Measurements from ENCODE around the gene CAMTA1.
"Not testable (repeated sequence)": the region's sequence is repeated elsewhere in the genome, so short reads cannot be mapped to it uniquely, and the experiment has no call there.

CAMTA1 gene

GRCh38 chr1:6785318-6785727, at the start of gene CAMTA1:
TSS of gene CAMTA1 (plus strand) at chr1:6785454. CDS start at chr1:6785531, 77 bp downstream.
- no peak for DNase-seq (ENCODE audit: low spot score)

DNA sequence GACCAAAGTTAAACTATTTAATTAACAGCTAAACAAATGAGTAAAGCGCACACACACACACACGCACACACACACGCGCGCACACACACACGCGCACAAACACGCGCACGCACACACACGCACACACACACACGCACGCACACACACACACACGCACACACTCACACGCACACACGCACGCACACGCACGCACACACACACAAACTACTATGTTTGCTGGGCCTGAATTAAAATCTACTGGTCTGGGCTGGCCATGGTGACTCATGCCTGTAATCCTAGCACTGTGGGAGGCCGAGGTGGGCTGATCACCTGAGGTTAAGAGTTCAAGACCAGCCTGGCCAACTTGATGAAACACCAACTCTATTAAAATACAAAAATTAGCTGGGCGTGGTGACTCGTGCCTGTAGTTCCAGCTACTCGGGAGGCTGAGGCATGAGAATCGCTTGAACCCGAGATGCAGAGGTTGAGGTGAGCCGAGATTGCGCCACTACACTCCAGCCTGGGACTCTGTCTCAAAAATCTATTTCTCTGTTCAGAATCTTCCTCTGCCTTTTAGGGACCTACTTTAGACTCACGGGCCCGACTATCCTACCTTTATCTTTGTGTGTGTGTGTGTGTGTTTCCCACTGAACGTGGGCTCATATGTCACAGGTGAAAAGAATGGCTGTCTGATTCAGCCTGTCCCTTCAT, 46.1 kb upstream of the CAMTA1 start:
- no peak for DNase-seq (ENCODE audit: low spot score)

GRCh38 chr1:6742676-6743188, 42.5 kb upstream of the CAMTA1 start:
- not testable (repeated sequence) for DNase-seq (ENCODE audit: low spot score)

DNA sequence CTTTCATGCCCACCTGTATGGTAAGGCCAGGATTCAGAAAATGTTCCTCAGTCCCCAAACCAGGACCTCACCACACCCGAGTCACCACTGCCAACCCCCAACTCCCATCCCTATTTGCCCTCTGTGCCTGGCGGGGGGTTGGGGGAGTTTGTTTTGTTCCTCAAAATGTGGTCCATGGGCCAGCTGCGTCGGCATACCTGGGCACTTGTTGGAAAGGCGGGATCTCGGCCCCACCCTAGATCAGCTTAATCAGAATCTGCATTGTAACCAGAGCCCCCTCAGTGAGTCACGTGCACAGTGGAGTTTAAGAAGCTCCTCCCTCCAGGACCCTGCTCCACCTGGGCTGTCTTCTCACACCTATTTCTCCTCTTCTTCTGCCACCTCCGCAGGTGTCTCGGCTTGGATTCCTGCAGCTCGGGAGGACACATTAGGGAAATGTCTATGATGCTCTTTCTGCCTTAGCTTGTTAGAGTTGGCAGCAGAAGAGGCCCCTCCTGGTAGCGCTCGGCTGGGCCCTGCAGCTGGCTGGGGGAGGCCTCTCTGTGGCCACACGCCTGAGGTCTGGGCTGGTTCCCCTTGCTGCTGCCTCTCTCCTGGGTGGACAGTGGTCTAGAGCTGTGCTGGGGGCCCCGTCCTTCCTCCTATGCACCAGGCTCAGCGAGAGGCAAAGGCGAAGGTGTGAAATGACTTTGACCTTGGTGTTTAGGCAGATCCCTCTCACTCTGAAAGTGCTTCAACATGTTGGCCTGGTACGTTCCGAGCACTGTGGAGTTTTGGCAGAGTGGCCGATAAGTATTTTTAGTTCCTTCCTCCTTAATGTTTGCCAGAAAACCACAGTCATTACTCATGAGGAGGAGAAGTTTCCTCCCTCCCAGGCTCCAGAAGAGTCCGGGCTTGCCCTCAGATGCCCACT, 41.8 kb upstream of the CAMTA1 start:
- no peak for DNase-seq (ENCODE audit: low spot score)

- DNase-seq (ENCODE audit: low spot score): no peak
These were observed 40.2 kb upstream of the CAMTA1 start for GRCh38 chr1:6745073-6745472.

- no peak for DNase-seq (ENCODE audit: low spot score)
These were observed 37.6 kb upstream of the CAMTA1 start for GRCh38 chr1:6747674-6748073.

DNA sequence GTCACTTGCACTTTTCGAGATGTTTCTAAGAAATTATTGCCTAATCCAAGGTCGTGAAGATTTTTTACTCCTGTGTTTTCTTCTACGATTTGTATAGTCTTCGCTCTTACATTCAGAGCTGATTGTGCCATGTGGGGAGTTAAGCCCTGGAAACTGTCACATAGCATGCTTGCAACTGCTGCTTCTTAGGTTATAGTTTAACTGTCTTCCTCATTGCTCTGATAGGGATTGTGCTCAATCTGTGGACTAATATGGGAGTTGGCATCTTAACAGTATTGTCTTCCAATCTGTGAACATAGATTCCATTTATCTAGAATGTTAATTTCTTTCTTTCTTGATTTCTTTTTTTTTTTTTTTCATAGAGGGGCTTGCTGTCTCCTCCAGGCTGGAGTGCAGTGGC, 34.8 kb upstream of the CAMTA1 start:
- no peak for DNase-seq (ENCODE audit: low spot score)

DNA sequence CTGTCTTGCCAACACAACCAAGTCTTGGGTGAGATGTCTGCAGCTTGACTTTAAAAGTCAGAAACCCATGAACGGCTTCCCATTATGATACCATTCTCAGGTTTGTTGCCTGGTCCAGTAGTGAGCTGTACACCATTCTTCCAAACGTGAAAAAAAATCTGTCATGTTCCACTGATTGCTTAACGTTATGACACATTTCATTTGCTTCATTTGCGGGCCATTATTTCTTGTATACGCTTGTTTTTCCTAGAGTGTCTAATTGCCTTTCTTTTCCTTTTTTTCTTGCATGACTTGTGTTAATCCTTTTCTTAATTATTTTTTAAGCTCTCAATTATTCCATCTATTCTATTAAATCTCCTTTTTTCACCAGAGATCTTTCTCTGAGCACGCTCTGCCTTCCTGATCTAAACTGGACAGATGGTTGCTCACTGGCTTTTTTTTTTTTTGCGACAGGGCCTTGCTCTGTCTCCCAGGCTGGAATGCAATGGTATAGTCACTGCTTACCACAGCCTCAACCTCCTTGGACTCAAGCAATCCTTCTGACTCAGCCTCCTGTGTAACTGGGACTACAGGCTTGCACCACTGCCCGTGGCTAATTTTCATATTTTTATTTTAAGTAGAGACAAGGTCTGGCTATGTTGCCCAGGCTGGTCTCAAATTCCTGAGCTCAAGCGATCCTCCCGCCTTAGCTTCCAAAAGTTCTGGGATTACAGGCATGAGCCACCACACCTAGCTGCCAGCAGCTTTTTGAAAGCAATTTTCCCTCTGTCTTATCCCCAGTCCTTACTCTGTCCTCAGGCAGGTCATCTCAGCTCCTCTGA, 31.7 kb upstream of the CAMTA1 start:
- DNase-seq (ENCODE audit: low spot score): no peak

GRCh38 chr1:6756457-6756856, 28.8 kb upstream of the CAMTA1 start:
- DNase-seq (ENCODE audit: low spot score): no peak

DNA sequence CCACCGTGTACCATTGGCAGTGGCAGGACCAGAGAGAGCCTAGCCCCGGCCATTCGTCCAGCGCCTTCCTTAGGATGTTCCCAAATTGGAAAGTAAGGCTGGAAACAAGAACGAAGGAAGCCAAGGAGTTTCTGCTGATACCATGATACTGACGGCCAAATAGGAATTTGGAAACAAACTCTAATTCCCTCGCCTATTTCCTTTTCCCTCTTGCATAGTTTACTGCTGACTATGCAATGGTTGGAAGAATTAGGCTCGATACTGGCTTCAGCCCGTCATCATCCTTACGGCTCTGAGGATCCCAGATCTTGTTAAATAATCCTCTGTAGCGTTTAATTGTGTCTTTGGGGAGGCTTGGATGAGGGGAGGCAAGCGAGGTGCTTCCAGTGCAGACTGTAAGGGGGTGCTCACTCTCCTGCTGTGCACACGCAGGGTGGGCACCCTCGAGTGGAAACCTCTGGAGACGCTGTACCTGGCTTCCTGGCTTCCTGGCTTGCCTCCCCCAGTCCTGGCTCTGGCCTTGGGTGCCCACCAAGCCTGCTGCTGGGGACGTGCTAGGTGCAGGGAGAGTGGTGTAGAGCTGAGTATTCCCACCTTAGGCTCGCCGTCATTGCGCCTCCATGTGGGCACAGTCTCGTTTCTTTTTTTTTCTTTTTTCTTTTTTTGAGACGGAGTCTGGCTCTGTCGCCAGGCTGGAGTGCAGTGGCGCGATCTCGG, 27.4 kb upstream of the CAMTA1 start:
- DNase-seq (ENCODE audit: low spot score): no peak

- DNase-seq (ENCODE audit: low spot score): no peak
These were observed 24.0 kb upstream of the CAMTA1 start for GRCh38 chr1:6761196-6761737.

- no peak for DNase-seq (ENCODE audit: low spot score)
These were observed 23.2 kb upstream of the CAMTA1 start for GRCh38 chr1:6762060-6762459.

- no peak for DNase-seq (ENCODE audit: low spot score)
These were observed 14.4 kb upstream of the CAMTA1 start for GRCh38 chr1:6770751-6771440.

DNA sequence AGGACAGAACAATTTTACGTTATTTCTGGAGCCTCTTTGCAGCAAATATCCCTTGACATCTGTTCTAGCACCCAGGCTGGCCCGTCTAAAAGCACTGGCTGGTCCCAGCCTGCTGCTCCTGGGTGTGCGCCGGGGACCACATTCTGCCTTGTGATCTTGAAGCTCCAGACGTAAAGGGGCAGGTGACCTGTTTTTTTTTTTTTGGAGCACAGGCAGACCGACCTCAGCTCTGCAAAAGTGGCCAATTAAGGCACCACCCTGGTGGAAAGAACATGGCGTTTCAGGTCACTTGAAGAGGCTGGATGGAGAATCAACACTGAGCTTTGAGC, 13.8 kb upstream of the CAMTA1 start:
- no peak for DNase-seq (ENCODE audit: low spot score)

DNA sequence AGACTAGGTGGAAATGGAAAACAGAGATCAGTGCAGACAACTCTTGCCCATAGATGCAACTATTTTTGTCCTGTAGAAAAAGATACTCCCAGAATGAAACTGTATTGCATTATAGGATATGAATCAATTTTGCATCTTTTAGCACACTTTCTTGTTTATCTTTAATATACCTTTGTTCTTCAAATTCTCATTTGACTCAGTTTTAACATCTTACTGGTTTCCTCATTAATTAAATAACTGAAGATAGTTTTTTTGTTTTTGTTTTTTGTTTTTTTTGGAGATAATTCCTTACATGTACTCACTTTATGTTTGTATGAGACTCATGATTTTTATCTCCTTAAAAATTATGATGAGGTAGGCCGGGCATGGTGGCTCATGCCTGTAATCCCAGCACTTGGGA, 10.9 kb upstream of the CAMTA1 start:
- no peak for DNase-seq (ENCODE audit: low spot score)

GRCh38 chr1:6775261-6776043, 9.8 kb upstream of the CAMTA1 start:
- DNase-seq (ENCODE audit: low spot score): no peak

DNA sequence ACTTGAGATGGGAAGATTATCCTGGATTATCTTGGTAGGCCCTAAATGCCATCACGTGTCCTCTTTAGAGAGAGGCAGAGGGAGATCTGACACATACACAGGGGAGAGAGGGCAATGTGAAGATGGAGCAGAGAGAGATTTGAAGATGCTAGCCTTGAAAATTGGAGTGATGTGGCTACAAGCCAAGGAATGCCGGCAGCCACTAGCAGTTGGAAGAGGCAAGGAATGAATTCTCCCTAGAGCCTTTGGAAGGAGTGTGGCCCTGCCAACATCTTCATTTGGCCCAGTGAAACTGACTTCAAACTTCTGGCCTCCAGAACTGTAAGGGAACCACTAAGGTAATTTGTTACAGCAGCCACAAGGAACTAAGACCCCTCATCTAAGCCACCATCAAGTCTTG, 8.9 kb upstream of the CAMTA1 start:
- no peak for DNase-seq (ENCODE audit: low spot score)

DNA sequence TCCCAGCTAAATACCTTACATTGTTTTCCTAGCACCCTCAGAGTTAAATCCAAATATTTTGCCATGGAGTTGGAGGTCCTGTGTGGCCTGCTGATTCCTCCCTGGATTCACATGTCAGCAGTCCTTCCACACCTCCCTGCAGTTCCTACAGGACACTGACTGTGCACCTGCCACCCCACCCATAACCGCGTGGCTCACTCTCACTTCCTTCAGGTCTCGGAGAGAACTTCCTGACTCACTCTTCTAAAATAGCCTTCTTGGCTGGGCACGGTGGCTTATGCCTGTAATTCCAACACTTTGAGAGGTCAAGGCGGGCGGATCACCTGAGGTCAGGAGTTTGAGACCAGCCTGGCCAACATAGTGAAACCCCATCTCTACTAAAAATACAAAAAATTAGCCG, 8.4 kb upstream of the CAMTA1 start:
- no peak for DNase-seq (ENCODE audit: low spot score)

DNA sequence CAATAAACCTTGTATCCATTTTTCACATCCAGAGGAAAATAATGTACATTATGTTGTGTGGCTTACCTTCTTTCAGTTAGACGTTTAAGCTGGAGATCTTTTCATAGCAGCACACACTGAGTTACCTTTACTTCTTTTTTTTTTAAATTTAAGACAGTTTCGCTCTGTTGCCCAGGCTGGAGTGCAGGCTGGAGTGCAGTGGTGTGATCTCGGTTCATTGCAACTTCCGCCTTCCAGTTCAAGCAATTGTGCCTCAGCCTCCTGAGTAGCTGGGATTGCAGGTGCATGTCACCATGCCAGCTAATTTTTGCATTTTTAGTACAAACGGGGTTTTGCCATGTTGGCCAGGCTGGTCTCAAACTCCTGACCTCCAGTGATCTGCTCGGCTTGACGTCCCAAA, 7.4 kb upstream of the CAMTA1 start:
- DNase-seq (ENCODE audit: low spot score): no peak

Measured in cerebellar cortex (tissue), 1 donor.